ENCODE data around the gene HDAC1. TPM values are rescaled to one million over a fixed set of nuclear protein-coding genes. Genes with fewer than 3 reads are reported as not detected.

HDAC1 gene
- total and polyA plus RNA-seq, 2 of the 13 experiments (the other 11 are each of a cell fraction or from before 2014, with no cell fraction given), result 93.5 to 189 TPM

DNA sequence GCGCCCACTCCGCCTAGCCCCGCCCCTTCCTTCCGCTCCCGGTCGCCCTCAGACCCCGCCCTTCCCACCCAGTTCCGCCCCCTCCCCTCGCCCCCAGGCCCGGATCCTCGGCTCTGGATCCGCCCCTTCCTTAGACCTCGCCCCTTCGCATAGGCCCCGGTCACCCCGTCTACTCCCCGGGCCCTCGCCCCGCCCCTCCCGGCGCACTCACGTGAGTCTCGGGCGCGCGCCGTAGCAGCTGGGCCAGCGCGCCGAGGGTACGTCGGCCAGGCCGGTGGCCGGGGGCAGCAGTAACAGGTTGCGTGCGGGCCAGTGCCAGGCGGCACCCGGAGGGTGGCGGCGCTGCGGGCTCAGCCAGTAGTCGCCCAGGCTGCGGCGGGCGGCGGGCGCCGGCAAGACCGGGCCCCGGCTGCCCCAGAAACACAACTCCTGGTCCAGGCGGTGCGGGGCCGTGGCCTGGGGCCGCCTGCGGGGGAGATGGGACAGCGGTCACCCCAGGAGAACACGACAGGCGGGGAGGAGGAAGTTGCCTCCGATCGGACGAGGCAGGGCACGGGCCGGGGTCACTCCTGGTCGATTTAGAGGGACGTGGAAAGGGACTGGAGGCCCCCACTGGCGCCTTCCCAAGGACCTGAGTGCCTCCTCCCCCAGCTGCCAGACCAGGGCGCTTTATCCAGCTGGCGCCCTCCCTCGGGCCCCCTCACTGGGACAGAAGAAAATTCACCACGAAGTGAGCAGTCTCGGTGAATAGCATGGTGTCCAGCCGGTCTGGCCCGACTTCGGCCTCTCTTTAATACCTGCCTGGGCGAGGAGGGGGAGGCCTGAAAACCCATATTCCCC is 59.7 kb downstream of the HDAC1 start (continued):
- TF ChIP-seq, protein P1, sequence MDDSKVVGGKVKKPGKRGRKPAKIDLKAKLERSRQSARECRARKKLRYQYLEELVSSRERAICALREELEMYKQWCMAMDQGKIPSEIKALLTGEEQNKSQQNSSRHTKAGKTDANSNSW (CRISPR knock-in tag; IDR thresholded peaks at IDR 0.05; ENCODE audit: borderline replicate concordance), result no peak
- peak; percentile 64; the same call in 1 of the 2 replicates for TF ChIP-seq ZFP90 (CRISPR knock-in tag; IDR thresholded peaks at IDR 0.05; ENCODE audit: borderline replicate concordance)
- TF ChIP-seq, protein P2, sequence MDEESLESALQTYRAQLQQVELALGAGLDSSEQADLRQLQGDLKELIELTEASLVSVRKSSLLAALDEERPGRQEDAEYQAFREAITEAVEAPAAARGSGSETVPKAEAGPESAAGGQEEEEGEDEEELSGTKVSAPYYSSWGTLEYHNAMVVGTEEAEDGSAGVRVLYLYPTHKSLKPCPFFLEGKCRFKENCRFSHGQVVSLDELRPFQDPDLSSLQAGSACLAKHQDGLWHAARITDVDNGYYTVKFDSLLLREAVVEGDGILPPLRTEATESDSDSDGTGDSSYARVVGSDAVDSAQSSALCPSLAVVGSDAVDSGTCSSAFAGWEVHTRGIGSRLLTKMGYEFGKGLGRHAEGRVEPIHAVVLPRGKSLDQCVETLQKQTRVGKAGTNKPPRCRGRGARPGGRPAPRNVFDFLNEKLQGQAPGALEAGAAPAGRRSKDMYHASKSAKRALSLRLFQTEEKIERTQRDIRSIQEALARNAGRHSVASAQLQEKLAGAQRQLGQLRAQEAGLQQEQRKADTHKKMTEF (CRISPR knock-in tag; IDR thresholded peaks at IDR 0.05), result no peak
- no peak; the same call in 1 of the 2 replicates for TF ChIP-seq ZNF124 (CRISPR knock-in tag; IDR thresholded peaks at IDR 0.05)
- TF ChIP-seq ZNF773 (CRISPR knock-in tag; IDR thresholded peaks at IDR 0.05; ENCODE audit: borderline replicate concordance), result no peak
- no peak for TF ChIP-seq ZNF879 (CRISPR knock-in tag; IDR thresholded peaks at IDR 0.05)
- TF ChIP-seq, protein P3, sequence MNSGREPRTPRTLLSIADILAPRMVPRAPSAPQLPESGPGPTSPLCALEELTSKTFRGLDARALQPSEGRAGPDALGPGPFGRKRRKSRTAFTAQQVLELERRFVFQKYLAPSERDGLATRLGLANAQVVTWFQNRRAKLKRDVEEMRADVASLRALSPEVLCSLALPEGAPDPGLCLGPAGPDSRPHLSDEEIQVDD (CRISPR knock-in tag; IDR thresholded peaks at IDR 0.05; ENCODE audit: borderline replicate concordance), result no peak
- no peak for TF ChIP-seq PRMT3 (CRISPR knock-in tag; IDR thresholded peaks at IDR 0.05; ENCODE audit: borderline replicate concordance, low read depth)
- TF ChIP-seq, protein P4, sequence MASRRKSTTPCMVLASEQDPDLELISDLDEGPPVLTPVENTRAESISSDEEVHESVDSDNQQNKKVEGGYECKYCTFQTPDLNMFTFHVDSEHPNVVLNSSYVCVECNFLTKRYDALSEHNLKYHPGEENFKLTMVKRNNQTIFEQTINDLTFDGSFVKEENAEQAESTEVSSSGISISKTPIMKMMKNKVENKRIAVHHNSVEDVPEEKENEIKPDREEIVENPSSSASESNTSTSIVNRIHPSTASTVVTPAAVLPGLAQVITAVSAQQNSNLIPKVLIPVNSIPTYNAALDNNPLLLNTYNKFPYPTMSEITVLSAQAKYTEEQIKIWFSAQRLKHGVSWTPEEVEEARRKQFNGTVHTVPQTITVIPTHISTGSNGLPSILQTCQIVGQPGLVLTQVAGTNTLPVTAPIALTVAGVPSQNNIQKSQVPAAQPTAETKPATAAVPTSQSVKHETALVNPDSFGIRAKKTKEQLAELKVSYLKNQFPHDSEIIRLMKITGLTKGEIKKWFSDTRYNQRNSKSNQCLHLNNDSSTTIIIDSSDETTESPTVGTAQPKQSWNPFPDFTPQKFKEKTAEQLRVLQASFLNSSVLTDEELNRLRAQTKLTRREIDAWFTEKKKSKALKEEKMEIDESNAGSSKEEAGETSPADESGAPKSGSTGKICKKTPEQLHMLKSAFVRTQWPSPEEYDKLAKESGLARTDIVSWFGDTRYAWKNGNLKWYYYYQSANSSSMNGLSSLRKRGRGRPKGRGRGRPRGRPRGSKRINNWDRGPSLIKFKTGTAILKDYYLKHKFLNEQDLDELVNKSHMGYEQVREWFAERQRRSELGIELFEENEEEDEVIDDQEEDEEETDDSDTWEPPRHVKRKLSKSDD (CRISPR knock-in tag; IDR thresholded peaks at IDR 0.05; ENCODE audit: low read depth), result no peak; the same call in 1 of the 2 replicates
- TF ChIP-seq MTF1 (CRISPR knock-in tag; IDR thresholded peaks at IDR 0.05), result 0 out of 2 replicates have a peak, but pooled peaks have one; percentile 53
- TF ChIP-seq ISX (CRISPR knock-in tag; conservative IDR thresholded peaks at IDR 0.05), result no peak
- no peak for TF ChIP-seq PRPF4 (IDR thresholded peaks at IDR 0.05; ENCODE audit: low read depth, low read length, poor library complexity, severe bottlenecking)
- no peak; the same call in 1 of the 2 replicates for TF ChIP-seq CBFB (CRISPR knock-in tag; IDR thresholded peaks at IDR 0.05)
- TF ChIP-seq, protein P5, sequence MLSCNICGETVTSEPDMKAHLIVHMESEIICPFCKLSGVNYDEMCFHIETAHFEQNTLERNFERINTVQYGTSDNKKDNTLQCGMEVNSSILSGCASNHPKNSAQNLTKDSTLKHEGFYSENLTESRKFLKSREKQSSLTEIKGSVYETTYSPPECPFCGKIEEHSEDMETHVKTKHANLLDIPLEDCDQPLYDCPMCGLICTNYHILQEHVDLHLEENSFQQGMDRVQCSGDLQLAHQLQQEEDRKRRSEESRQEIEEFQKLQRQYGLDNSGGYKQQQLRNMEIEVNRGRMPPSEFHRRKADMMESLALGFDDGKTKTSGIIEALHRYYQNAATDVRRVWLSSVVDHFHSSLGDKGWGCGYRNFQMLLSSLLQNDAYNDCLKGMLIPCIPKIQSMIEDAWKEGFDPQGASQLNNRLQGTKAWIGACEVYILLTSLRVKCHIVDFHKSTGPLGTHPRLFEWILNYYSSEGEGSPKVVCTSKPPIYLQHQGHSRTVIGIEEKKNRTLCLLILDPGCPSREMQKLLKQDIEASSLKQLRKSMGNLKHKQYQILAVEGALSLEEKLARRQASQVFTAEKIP (CRISPR knock-in tag; IDR thresholded peaks at IDR 0.05; ENCODE audit: borderline replicate concordance), result no peak
- TF ChIP-seq JUN (CRISPR knock-in tag; IDR thresholded peaks at IDR 0.05), result no peak
- TF ChIP-seq THAP11 (CRISPR knock-in tag; IDR thresholded peaks at IDR 0.05), result peak; percentile 26; the same call in 1 of the 2 replicates
- TF ChIP-seq KLF6 (CRISPR knock-in tag; IDR thresholded peaks at IDR 0.05), result peak; percentile 63; the same call in 1 of the 2 replicates
- TF ChIP-seq, protein P6, sequence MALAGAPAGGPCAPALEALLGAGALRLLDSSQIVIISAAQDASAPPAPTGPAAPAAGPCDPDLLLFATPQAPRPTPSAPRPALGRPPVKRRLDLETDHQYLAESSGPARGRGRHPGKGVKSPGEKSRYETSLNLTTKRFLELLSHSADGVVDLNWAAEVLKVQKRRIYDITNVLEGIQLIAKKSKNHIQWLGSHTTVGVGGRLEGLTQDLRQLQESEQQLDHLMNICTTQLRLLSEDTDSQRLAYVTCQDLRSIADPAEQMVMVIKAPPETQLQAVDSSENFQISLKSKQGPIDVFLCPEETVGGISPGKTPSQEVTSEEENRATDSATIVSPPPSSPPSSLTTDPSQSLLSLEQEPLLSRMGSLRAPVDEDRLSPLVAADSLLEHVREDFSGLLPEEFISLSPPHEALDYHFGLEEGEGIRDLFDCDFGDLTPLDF (CRISPR knock-in tag; IDR thresholded peaks at IDR 0.05), result no peak
- no peak for TF ChIP-seq ZSCAN30 (CRISPR knock-in tag; IDR thresholded peaks at IDR 0.05)
- peak; percentile 83 for TF ChIP-seq HNRNPK (IDR thresholded peaks at IDR 0.05; ENCODE audit: low read depth, low read length, poor library complexity, severe bottlenecking)
- TF ChIP-seq, protein P7, sequence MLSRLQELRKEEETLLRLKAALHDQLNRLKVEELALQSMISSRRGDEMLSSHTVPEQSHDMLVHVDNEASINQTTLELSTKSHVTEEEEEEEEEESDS (CRISPR knock-in tag; IDR thresholded peaks at IDR 0.05; ENCODE audit: borderline replicate concordance), result no peak

Data from HepG2 (cell line).